ENCODE data around the gene FPR2.

- TF ChIP-seq EZH2 (IDR thresholded peaks at IDR 0.05; ENCODE audit: low read depth): no peak
- TF ChIP-seq, protein P1, sequence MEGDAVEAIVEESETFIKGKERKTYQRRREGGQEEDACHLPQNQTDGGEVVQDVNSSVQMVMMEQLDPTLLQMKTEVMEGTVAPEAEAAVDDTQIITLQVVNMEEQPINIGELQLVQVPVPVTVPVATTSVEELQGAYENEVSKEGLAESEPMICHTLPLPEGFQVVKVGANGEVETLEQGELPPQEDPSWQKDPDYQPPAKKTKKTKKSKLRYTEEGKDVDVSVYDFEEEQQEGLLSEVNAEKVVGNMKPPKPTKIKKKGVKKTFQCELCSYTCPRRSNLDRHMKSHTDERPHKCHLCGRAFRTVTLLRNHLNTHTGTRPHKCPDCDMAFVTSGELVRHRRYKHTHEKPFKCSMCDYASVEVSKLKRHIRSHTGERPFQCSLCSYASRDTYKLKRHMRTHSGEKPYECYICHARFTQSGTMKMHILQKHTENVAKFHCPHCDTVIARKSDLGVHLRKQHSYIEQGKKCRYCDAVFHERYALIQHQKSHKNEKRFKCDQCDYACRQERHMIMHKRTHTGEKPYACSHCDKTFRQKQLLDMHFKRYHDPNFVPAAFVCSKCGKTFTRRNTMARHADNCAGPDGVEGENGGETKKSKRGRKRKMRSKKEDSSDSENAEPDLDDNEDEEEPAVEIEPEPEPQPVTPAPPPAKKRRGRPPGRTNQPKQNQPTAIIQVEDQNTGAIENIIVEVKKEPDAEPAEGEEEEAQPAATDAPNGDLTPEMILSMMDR (conservative IDR thresholded peaks at IDR 0.05): no peak
Observed at GRCh38 chr19:51820011-51820410, 59.0 kb downstream of the FPR2 start.

Data from PC-9 (cell line).